Right cardiac atrium (tissue), 5 donors: ENCODE measurements around the gene CCNB1IP1. TPM values are rescaled to one million over a fixed set of nuclear protein-coding genes. Genes with fewer than 3 reads are reported as not detected.

Source experiments
- ATAC-seq, 2 donors: fragments of 200-7000 bp; cut with Tn5 transposase; one replicate each; pipeline versions ENCODE4 v1.8.0 to v1.9.1; 2020; ENCODE audit warnings: moderate library complexity in 2 of 2, mild to moderate bottlenecking in 1 of 2
- DNase-seq, 3 donors: peaks; one replicate each; pipeline ENCODE4 v3.0.0-alpha.2; 2020
- H3K27ac ChIP-seq: one replicate; pipeline ENCODE4 v1.5.1; 2013; ENCODE audit warnings: mild to moderate bottlenecking, low read length, control low read depth, moderate library complexity
- H3K27me3 ChIP-seq: one replicate; pipeline ENCODE4 v1.6.1; 2013; ENCODE audit not compliant: control insufficient read depth, insufficient read depth
- H3K4me1 ChIP-seq: one replicate; pipeline ENCODE4 v1.6.1; 2013; ENCODE audit warnings: low read length; ENCODE audit not compliant: control insufficient read depth, insufficient read depth
- H3K4me3 ChIP-seq: one replicate; pipeline ENCODE4 v1.5.1; 2013; ENCODE audit warnings: low read length, control low read depth
- H3K9me3 ChIP-seq: one replicate; pipeline ENCODE4 v1.6.1; 2013; ENCODE audit warnings: low read length; ENCODE audit not compliant: control insufficient read depth
- WGBS: extraction: QIAGEN DNeasy Blood & Tissue Kit; methylation state at CpG from one replicate; pipeline ENCODE4 v1.1.7; 2013; 5-methylcytosine and 5-hydroxymethylcytosine counted together
- intact Hi-C, 4 donors: fragments of 100-400 bp; cut with DNase I; formaldehyde crosslinking; loops; one replicate each; pipeline versions ENCODE4 v1.11.0 to v1.14.0; 2022 to 2023
- polyA plus RNA-seq: library from polyadenylated mRNA; stranded (reverse); fragments of 200-250 nt; gene quantifications from one replicate; pipeline ENCODE4 v1.2.3, GENCODE V29; 2013
- total RNA-seq, 4 donors: library from RNA; stranded (reverse); fragmentation: NEBNext Ultra II Directional; extraction: Animal tissue kit (Norgen Biotek cat#: 25700); gene quantifications; one replicate each; pipeline ENCODE4 v1.2.1, GENCODE V29; 2021
- donor health status: healthy with polysubstance abuse.
- donor health status: DM: no; HTN: yes; CAD: no.
- donor health status: DM: no; HTN: no; CAD: no.
- donor health status: DM: no; HTN: yes; CAD: no; lungs with severe emphysema.
- donor health status: DM: yes; HTN: yes; CAD: no.

Gene CCNB1IP1
- total and polyA plus RNA-seq, 5 donors = 41.0 to 72.1 (median 50.4) TPM

GRCh38 chr14:20334017-20334416 is 938 bp upstream of the CCNB1IP1 start:
- no peak for DNase-seq
- H3K4me3 ChIP-seq = no peak overlapping the region
- intact Hi-C loops = loop anchor here in 1 of 4 donors (5.0 kb wide), 1 partner anchor 348 kb away; the partner anchor contains the start of gene RNASE4
- no peak overlapping the region for H3K27ac ChIP-seq
- H3K4me1 ChIP-seq = no peaks in the 10 kb centered on the region
- H3K9me3 ChIP-seq = no peaks in the 10 kb centered on the region
- H3K27me3 ChIP-seq = no peaks in the 10 kb centered on the region
- ATAC-seq = no peak
- 78% methylated on average over 7 of the region's 7 CpGs for WGBS

- no peak for ATAC-seq
- no peak overlapping the region for H3K27ac ChIP-seq
- H3K27me3 ChIP-seq = no peaks in the 10 kb centered on the region
- intact Hi-C loops = loop anchor here in 1 of 4 donors (5.0 kb wide), 1 partner anchor 349 kb away; the partner anchor contains the start of gene RNASE4
- no peak for DNase-seq
- H3K4me3 ChIP-seq = peak overlapping the region; percentile 91
- H3K9me3 ChIP-seq = no peaks in the 10 kb centered on the region
- 9% methylated on average over 3 of the region's 3 CpGs for WGBS
- no peaks in the 10 kb centered on the region for H3K4me1 ChIP-seq
These were observed 389 bp upstream of the CCNB1IP1 start for GRCh38 chr14:20333494-20333841.

- H3K27ac ChIP-seq = peak overlapping the region; percentile 96
- intact Hi-C loops = loop anchor here in 1 of 4 donors (5.0 kb wide), 1 partner anchor 350 kb away; the partner anchor contains the start of gene RNASE4
- peak; percentile 34 to 60 for ATAC-seq
- WGBS = 8% methylated on average over 4 of the region's 4 CpGs
- no peaks in the 10 kb centered on the region for H3K27me3 ChIP-seq
- H3K9me3 ChIP-seq = no peaks in the 10 kb centered on the region
- peak overlapping the region; percentile 91 for H3K4me3 ChIP-seq
- DNase-seq = no peak
- no peaks in the 10 kb centered on the region for H3K4me1 ChIP-seq
These were observed 670 bp downstream of the CCNB1IP1 start for GRCh38 chr14:20332431-20332787.

- no peak for DNase-seq
- Histone ChIP-seq H3K4me3 (no peak overlapping the region), H3K27me3 (no peaks in the 10 kb centered on the region), H3K9me3 (no peaks in the 10 kb centered on the region), H3K27ac (no peak overlapping the region), H3K4me1 (no peaks in the 10 kb centered on the region)
- intact Hi-C loops = loop anchor here in 1 of 4 donors (5.0 kb wide), 1 partner anchor 351 kb away; the partner anchor contains the start of gene RNASE4
- WGBS = 73% methylated on average over 2 of the region's 2 CpGs
- ATAC-seq = no peak
These were observed 1.9 kb downstream of the CCNB1IP1 start for GRCh38 chr14:20331053-20331613.

- Histone ChIP-seq H3K27me3 (no peaks in the 10 kb centered on the region), H3K4me3 (no peak overlapping the region), H3K27ac (no peak overlapping the region), H3K9me3 (no peaks in the 10 kb centered on the region), H3K4me1 (no peaks in the 10 kb centered on the region)
- 42% methylated on average over 2 of the region's 2 CpGs for WGBS
- DNase-seq (no peak), ATAC-seq (no peak)
- intact Hi-C loops = loop anchor here in 2 of 4 donors (5.0 to 10.0 kb wide), 2 partner anchors 275 to 283 kb away; no protein-coding TSS in a partner anchor
These were observed 3.7 kb downstream of the CCNB1IP1 start for GRCh38 chr14:20329355-20329754.

- no peak overlapping the region for H3K27ac ChIP-seq
- DNase-seq (no peak), ATAC-seq (no peak)
- intact Hi-C loops = loop anchor here in 2 of 4 donors (5.0 to 10.0 kb wide), 2 partner anchors 276 to 284 kb away; no protein-coding TSS in a partner anchor
- no peaks in the 10 kb centered on the region for H3K9me3 ChIP-seq
- no peaks in the 10 kb centered on the region for H3K4me1 ChIP-seq
- H3K4me3 ChIP-seq = no peak overlapping the region
- H3K27me3 ChIP-seq = no peaks in the 10 kb centered on the region
- WGBS = 39% methylated on average over 2 of the region's 2 CpGs
These were observed 4.4 kb downstream of the CCNB1IP1 start for GRCh38 chr14:20328705-20329104.

- Histone ChIP-seq H3K27ac (no peak overlapping the region), H3K27me3 (no peaks in the 10 kb centered on the region), H3K4me3 (peak overlapping the region; percentile 5), H3K9me3 (no peaks in the 10 kb centered on the region), H3K4me1 (no peaks in the 10 kb centered on the region)
- ATAC-seq = peak; percentile 47 to 59
- intact Hi-C loops = loop anchor here in 2 of 4 donors (5.0 to 10.0 kb wide), 2 partner anchors 278 to 285 kb away; no protein-coding TSS in a partner anchor
- 43% methylated on average over 8 of the region's 8 CpGs for WGBS
- DNase-seq = no peak
These were observed 5.8 kb downstream of the CCNB1IP1 start for GRCh38 chr14:20327005-20327869.

GRCh38 chr14:20317720-20318119 is 15.4 kb downstream of the CCNB1IP1 start:
- no peak for ATAC-seq
- Histone ChIP-seq H3K4me1 (no peaks in the 10 kb centered on the region), H3K27ac (no peak overlapping the region), H3K9me3 (no peaks in the 10 kb centered on the region), H3K4me3 (no peak overlapping the region), H3K27me3 (no peaks in the 10 kb centered on the region)
- 92% methylated on average over 16 of the region's 16 CpGs for WGBS
- no peak for DNase-seq
- intact Hi-C loops = no loop called here

GRCh38 chr14:20314026-20314425 is 19.1 kb downstream of the CCNB1IP1 start:
- DNase-seq = no peak
- no peaks in the 10 kb centered on the region for H3K4me1 ChIP-seq
- no peaks in the 10 kb centered on the region for H3K9me3 ChIP-seq
- 91% methylated on average over 2 of the region's 2 CpGs for WGBS
- intact Hi-C loops = no loop called here
- H3K4me3 ChIP-seq = no peak overlapping the region
- no peaks in the 10 kb centered on the region for H3K27me3 ChIP-seq
- H3K27ac ChIP-seq = no peak overlapping the region
- no peak for ATAC-seq

- WGBS = 94% methylated on average over 1 of the region's 1 CpG
- Histone ChIP-seq H3K27ac (no peak overlapping the region), H3K4me1 (no peaks in the 10 kb centered on the region), H3K27me3 (no peaks in the 10 kb centered on the region), H3K4me3 (no peak overlapping the region), H3K9me3 (no peaks in the 10 kb centered on the region)
- DNase-seq (no peak), ATAC-seq (no peak)
- intact Hi-C loops = no loop called here
These were observed 27.0 kb downstream of the CCNB1IP1 start for GRCh38 chr14:20306079-20306423.
